Calu3 (cell line): ENCODE results near the gene TMEM259. TPM values are rescaled to one million over a fixed set of nuclear protein-coding genes. Genes with fewer than 3 reads are reported as not detected.

Experiments
- BruUV-seq: library from RNA; stranded (reverse); fragments of 400-500 nt; replicated peaks from 2 replicates; lab custom pipeline; 2021; lab: Mats Ljungman, UMichigan
- CTCF ChIA-PET: fragments of 300-600 bp; sonication (Branson Sonifier 250); formaldehyde crosslinking; loops from one replicate; lab custom pipeline; 2022; ENCODE audit warnings: antibody characterized with exemption; lab: Charles Lee
- DNase-seq: peaks from one replicate; pipeline ENCODE4 v3.0.0; 2022
- H3K27ac Mint-ChIP-seq: one replicate; pipeline ENCODE4 v1.8.0; 2022; ENCODE audit warnings: mixed read lengths; ENCODE audit not compliant: unreplicated experiment
- H3K27me3 Mint-ChIP-seq: one replicate; pipeline ENCODE4 v1.8.0; 2022; ENCODE audit warnings: mixed read lengths; ENCODE audit not compliant: unreplicated experiment
- H3K36me3 Mint-ChIP-seq: one replicate; pipeline ENCODE4 v1.8.0; 2022; ENCODE audit warnings: mild to moderate bottlenecking, moderate library complexity, mixed read lengths; ENCODE audit not compliant: insufficient read depth, unreplicated experiment
- H3K4me1 Mint-ChIP-seq: one replicate; pipeline ENCODE4 v1.8.0; 2022; ENCODE audit warnings: mild to moderate bottlenecking, low read depth, mixed read lengths; ENCODE audit not compliant: unreplicated experiment
- H3K4me3 Mint-ChIP-seq: one replicate; pipeline ENCODE4 v1.8.0; 2022; ENCODE audit warnings: mild to moderate bottlenecking, low read depth, moderate library complexity, mixed read lengths; ENCODE audit not compliant: unreplicated experiment
- H3K9me3 Mint-ChIP-seq: one replicate; pipeline ENCODE4 v1.8.0; 2022; ENCODE audit warnings: low read depth, mixed read lengths; ENCODE audit not compliant: unreplicated experiment
- intact Hi-C: fragments of 100-400 bp; cut with micrococcal nuclease; formaldehyde crosslinking; loops from one replicate; pipeline ENCODE4 v1.10.0; 2022; ENCODE audit not compliant: unreplicated experiment
- total RNA-seq: library from RNA; stranded (reverse); gene quantifications from 2 replicates; pipeline ENCODE4 v1.2.3, GENCODE V29; 2022
- TF ChIP-seq, protein P1 (sequence below): fragments of 200-600 bp; IDR thresholded peaks from one replicate; pipeline ENCODE4 v1.8.0; 2022; ENCODE audit warnings: antibody characterized with exemption; ENCODE audit not compliant: unreplicated experiment

Gene TMEM259
- total RNA-seq, 1 experiment from 2014 or later, result 129 TPM

DNA sequence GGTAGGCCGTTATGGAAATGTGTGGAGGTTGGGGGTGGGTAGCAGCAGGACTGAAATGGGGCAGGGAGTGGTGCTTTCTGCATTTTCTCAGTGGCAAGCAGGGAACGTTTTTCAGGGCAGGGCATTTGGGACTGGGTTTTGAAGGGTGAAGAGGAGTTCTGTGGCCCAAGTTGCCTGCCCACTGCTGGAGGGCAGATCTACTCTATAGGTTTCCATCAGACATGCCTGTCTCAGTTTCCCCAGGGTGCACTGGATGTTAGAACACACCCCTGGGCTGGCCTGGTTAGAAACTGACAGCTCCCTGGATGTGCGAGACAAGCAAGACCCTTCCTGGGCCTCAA is 21.6 kb downstream of the TMEM259 start:
- intact Hi-C loops, result no loop called here

DNA sequence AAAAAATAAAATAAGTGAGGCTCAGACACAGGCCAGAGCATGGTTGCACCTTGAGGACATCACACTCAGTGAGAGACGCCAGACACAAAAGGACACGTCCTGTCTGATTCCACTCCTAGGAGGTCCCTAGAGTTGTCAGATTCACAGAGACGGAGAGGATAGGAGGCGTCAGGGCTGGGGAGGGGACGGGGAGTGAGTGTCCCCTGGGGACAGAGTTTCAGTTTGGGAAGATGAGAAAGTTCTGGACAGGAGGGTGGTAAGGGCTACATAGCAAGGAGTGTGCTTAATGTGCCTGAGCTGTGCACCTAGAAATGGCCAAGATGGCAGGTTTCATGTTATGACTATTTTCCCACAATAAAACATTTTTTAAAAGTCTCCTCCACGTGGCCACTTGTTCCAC is 22.9 kb downstream of the TMEM259 start:
- CTCF ChIA-PET, result no interaction called here
- H3K27me3 Mint-ChIP-seq, result peaks cover 38% of the 10 kb centered on the region
- H3K4me3 Mint-ChIP-seq, result no peak overlapping the region
- H3K4me1 Mint-ChIP-seq, result no peaks in the 10 kb centered on the region
- TF ChIP-seq, protein P1, sequence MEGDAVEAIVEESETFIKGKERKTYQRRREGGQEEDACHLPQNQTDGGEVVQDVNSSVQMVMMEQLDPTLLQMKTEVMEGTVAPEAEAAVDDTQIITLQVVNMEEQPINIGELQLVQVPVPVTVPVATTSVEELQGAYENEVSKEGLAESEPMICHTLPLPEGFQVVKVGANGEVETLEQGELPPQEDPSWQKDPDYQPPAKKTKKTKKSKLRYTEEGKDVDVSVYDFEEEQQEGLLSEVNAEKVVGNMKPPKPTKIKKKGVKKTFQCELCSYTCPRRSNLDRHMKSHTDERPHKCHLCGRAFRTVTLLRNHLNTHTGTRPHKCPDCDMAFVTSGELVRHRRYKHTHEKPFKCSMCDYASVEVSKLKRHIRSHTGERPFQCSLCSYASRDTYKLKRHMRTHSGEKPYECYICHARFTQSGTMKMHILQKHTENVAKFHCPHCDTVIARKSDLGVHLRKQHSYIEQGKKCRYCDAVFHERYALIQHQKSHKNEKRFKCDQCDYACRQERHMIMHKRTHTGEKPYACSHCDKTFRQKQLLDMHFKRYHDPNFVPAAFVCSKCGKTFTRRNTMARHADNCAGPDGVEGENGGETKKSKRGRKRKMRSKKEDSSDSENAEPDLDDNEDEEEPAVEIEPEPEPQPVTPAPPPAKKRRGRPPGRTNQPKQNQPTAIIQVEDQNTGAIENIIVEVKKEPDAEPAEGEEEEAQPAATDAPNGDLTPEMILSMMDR, result no peak
- no TSS peak for BruUV-seq
- no peaks in the 10 kb centered on the region for H3K9me3 Mint-ChIP-seq
- peaks cover 24% of the 10 kb centered on the region for H3K36me3 Mint-ChIP-seq
- H3K27ac Mint-ChIP-seq, result no peak overlapping the region
- no peak for DNase-seq
- intact Hi-C loops, result no loop called here

More for the DNA sequence above, 21.6 kb downstream of the TMEM259 start:
- Mint-ChIP-seq H3K9me3 (no peaks in the 10 kb centered on the region), H3K36me3 (peaks cover 26% of the 10 kb centered on the region), H3K27ac (no peak overlapping the region), H3K4me1 (no peaks in the 10 kb centered on the region), H3K4me3 (no peak overlapping the region), H3K27me3 (peaks cover 50% of the 10 kb centered on the region)
- TF ChIP-seq, protein P1, result no peak
- BruUV-seq, result no TSS peak
- DNase-seq, result no peak
- CTCF ChIA-PET, result no interaction called here

DNA sequence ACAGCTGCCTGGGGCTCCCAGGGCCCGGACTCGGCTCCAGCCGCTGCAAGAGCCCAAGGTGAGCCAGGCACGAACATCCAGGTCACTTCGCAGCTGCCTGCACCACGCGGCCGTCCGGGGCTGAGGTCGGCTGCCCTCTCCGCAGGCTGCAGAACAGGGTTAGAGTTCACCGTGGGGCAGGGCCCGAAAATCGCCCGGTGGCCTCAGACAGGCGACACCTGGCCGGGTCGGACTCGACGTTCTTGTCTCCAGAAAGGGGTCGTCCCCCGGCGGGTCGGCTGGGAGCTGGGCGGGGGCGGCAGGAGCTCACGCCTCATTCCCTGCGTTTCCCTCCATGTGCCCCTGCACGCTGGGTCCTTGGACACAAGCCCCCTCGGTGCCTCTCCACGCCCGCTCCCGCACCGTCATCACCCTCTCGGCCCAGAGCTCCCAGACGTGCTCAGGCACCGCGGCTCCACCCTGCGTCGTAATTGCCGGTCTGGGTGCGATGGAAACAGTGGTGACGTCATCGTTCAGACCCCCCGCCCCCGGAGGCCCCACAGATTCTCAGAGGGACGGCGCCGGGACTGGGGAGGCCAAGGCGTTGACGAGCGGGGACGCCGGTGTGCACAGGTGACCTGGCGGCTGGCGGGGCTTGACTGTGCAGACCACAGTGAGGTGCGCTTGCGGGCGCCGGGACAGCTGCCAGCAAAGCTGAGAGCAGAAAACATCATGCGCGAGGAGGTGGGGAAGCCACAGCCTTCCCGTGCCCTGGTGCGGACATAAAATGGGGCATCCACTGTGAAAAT is 24.7 kb downstream of the TMEM259 start:
- Mint-ChIP-seq H3K4me3 (peak overlapping the region; percentile 58), H3K9me3 (no peaks in the 10 kb centered on the region), H3K4me1 (no peaks in the 10 kb centered on the region), H3K27me3 (peaks cover 26% of the 10 kb centered on the region), H3K36me3 (peaks cover 24% of the 10 kb centered on the region), H3K27ac (peak overlapping the region; percentile 64)
- peak; percentile 33 for DNase-seq
- intact Hi-C loops, result no loop called here
- CTCF ChIA-PET, result interaction anchor here (0.6 to 1.6 kb wide), 3 partner anchors 13 to 194 kb away, joined by 3 read pairs; partner anchors contain the start of gene WDR18
- TF ChIP-seq, protein P1, result no peak
- no TSS peak for BruUV-seq

DNA sequence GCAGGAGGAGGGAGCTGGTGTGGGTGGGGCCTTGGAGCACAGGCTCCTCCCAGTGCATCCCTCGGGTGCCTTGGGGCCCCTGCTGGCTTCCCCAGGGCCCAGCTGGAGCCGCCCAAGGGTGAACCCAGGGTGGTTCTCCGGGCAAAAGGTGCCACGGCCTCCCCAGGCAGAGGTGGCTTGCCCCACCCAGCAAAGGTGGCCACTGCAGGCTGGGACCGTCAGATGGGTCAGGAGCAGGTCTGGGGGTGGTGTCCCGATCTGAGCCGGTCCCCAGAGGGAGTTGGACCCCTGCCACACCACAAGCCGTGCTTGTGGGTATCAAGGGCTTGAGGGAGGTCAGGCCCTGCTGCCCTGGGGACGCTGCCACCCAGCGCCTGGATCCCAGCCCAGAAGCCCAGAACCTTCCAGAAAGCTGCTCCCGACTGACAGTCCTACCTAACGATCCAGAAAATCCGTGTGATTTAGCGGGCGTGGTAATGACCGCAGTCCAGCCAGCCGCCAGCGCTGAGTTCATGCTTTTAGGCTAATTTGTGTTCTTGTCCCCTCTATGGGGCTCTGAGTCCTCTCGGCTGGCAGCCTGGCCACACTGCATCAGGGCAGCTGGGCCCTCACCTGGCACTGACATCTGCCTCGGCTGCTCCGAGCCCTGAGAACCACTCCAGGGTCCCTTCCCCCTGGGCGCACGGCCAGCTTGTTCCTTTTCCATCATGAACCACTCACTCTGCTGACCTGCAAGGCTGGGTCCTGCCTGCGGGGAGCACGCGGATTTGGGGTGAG is 25.7 kb downstream of the TMEM259 start:
- Mint-ChIP-seq H3K9me3 (no peaks in the 10 kb centered on the region), H3K27ac (no peak overlapping the region), H3K27me3 (peaks cover 26% of the 10 kb centered on the region), H3K4me3 (no peak overlapping the region), H3K4me1 (no peaks in the 10 kb centered on the region), H3K36me3 (peaks cover 24% of the 10 kb centered on the region)
- intact Hi-C loops, result no loop called here
- TF ChIP-seq, protein P1, result no peak
- no TSS peak for BruUV-seq
- DNase-seq, result peak; percentile 25
- CTCF ChIA-PET, result interaction anchor here (1.3 kb wide), 1 partner anchor 12 kb away, joined by 3 read pairs; the partner anchor contains the start of gene WDR18
